Endothelial cell of umbilical vein (primary cell): ENCODE data around the gene CROCC2. TPM values are rescaled to one million over a fixed set of nuclear protein-coding genes. Genes with fewer than 3 reads are reported as not detected.

Experiments used
- BruUV-seq: library from RNA; stranded (reverse); fragments of 400-500 nt; replicated peaks from 2 replicates; lab custom pipeline; 2021; lab: Mats Ljungman, UMichigan
- CTCF ChIA-PET: fragments of 300-600, 350-600 bp; sonication (Branson Sonifier 250); formaldehyde crosslinking; loops from one replicate; lab custom pipeline; 2021; ENCODE audit warnings: antibody characterized with exemption, inconsistent platforms; lab: Charles Lee
- POLR2A ChIA-PET: fragments of 300-600, 350-600 bp; sonication (Branson Sonifier 250); formaldehyde crosslinking; loops from one replicate; lab custom pipeline; 2021; ENCODE audit warnings: antibody characterized with exemption, inconsistent platforms; lab: Charles Lee
- DNase-seq: peaks from one replicate; pipeline ENCODE4 v3.0.0-alpha.2; 2011; ENCODE audit warnings: low read depth, low spot score
- FAIRE-seq: peaks from 2 replicates; lab custom pipeline; 2011; peaks lifted over from hg19 to GRCh38; lab: Jason Lieb, UNC
- H2AFZ ChIP-seq: 2 replicates; pipeline ENCODE4 v1.6.0; 2012; ENCODE audit warnings: low read depth, low read length, control low read depth, inconsistent platforms
- H3K27ac ChIP-seq: 2 replicates; pipeline ENCODE4 v1.5.1; 2011; ENCODE audit warnings: low read depth, mild to moderate bottlenecking, control low read depth, low read length, moderate library complexity; ENCODE audit not compliant: insufficient read depth
- H3K27me3 ChIP-seq, 2 experiments: 2 replicates each; pipeline versions ENCODE4 v1.6.0 to v1.6.1; 2011; ENCODE audit warnings: low read length in 2 of 2, mixed read lengths in 1 of 2; ENCODE audit not compliant: control insufficient read depth in 2 of 2, insufficient read depth in 2 of 2
- H3K36me3 ChIP-seq, 2 experiments: 2 replicates in 1 of 2; 3 replicates in 1 of 2; pipeline ENCODE4 v1.5.1; 2011; ENCODE audit warnings: low read length in 2 of 2, mild to moderate bottlenecking in 1 of 2, moderate library complexity in 1 of 2; ENCODE audit not compliant: control insufficient read depth in 2 of 2, insufficient read depth in 2 of 2; ENCODE audit errors: extremely low read depth in 1 of 2
- H3K4me1 ChIP-seq: 3 replicates; pipeline ENCODE4 v1.5.1; 2011; ENCODE audit warnings: mild to moderate bottlenecking, low read length; ENCODE audit not compliant: control insufficient read depth, insufficient read depth; ENCODE audit errors: extremely low read depth
- H3K4me2 ChIP-seq: 2 replicates; pipeline ENCODE4 v1.6.1; 2011; ENCODE audit warnings: low read length, control low read depth, mixed read lengths; ENCODE audit not compliant: insufficient read depth
- H3K4me3 ChIP-seq, 3 experiments: fragments of 200-600 bp in 1 of 3; sonication (generic), shearing (Covaris generic) in 1 of 3; replicated peaks in 1 of 3; 2 replicates each; pipeline ENCODE4 v1.5.1; 2011 to 2016; ENCODE audit warnings: control low read depth in 3 of 3, low read length in 3 of 3, mild to moderate bottlenecking in 2 of 3, inconsistent platforms in 1 of 3, low read depth in 1 of 3, moderate library complexity in 1 of 3; ENCODE audit not compliant: insufficient read depth in 1 of 3
- H3K79me2 ChIP-seq: 2 replicates; pipeline ENCODE4 v1.6.0; 2012; ENCODE audit warnings: low read length, inconsistent platforms; ENCODE audit not compliant: control insufficient read depth, insufficient read depth
- H3K9ac ChIP-seq: replicated peaks from 2 replicates; pipeline ENCODE3; 2011; ENCODE audit warnings: low read length, control low read depth; ENCODE audit not compliant: insufficient read depth; ENCODE audit errors: extremely low read depth
- H3K9me1 ChIP-seq: replicated peaks from 3 replicates; pipeline ENCODE4 v1.6.0; 2011; ENCODE audit warnings: mild to moderate bottlenecking, low read length; ENCODE audit not compliant: control insufficient read depth, insufficient read depth; ENCODE audit errors: extremely low read depth
- H3K9me3 ChIP-seq: replicated peaks from 2 replicates; pipeline ENCODE4 v1.5.1; 2012; ENCODE audit warnings: low read length, inconsistent platforms; ENCODE audit not compliant: control insufficient read depth, insufficient read depth
- H4K20me1 ChIP-seq: replicated peaks from 2 replicates; pipeline ENCODE3; 2011; ENCODE audit warnings: mild to moderate bottlenecking, low read length; ENCODE audit not compliant: control insufficient read depth, insufficient read depth; ENCODE audit errors: extremely low read depth
- CTCF ChIP-seq, 2 donors: IDR thresholded peaks; 1 replicate in 1 of 2; 2 replicates in 1 of 2; pipeline ENCODE4 v1.5.1; 2011; ENCODE audit warnings: low read length in 2 of 2, mild to moderate bottlenecking in 2 of 2, moderate library complexity in 2 of 2, control low read depth in 1 of 2, inconsistent platforms in 1 of 2, low read depth in 1 of 2; ENCODE audit not compliant: insufficient read depth in 1 of 2; ENCODE audit errors: extremely low read depth in 1 of 2
- EZH2 ChIP-seq: IDR thresholded peaks from 2 replicates; pipeline ENCODE4 v1.6.1; 2012; ENCODE audit warnings: borderline replicate concordance, low read depth, mild to moderate bottlenecking, moderate library complexity, low read length, inconsistent platforms; ENCODE audit not compliant: severe bottlenecking
- FOS ChIP-seq: IDR thresholded peaks from 2 replicates; pipeline ENCODE4 v1.6.1; 2011; ENCODE audit warnings: mild to moderate bottlenecking, low read length, moderate library complexity, borderline replicate concordance; ENCODE audit not compliant: insufficient read depth
- GATA2 ChIP-seq: IDR thresholded peaks from 2 replicates; pipeline ENCODE4 v1.7.0; 2011; ENCODE audit warnings: low read depth, mild to moderate bottlenecking, moderate library complexity, mixed read lengths, low read length; ENCODE audit not compliant: insufficient read length, insufficient read depth
- JUN ChIP-seq: IDR thresholded peaks from 2 replicates; pipeline ENCODE4 v1.6.1; 2011; ENCODE audit warnings: borderline replicate concordance, low read depth; ENCODE audit not compliant: insufficient read length, insufficient read depth
- MAX ChIP-seq: IDR thresholded peaks from 2 replicates; pipeline ENCODE4 v1.6.1; 2011; ENCODE audit not compliant: insufficient read depth, insufficient read length
- POLR2A ChIP-seq: IDR thresholded peaks from 2 replicates; pipeline ENCODE4 v1.6.1; 2012; ENCODE audit warnings: low read depth, mild to moderate bottlenecking, control low read depth, low read length
- POLR2AphosphoS5 ChIP-seq: IDR thresholded peaks from 2 replicates; pipeline ENCODE4 v1.6.1; 2012; ENCODE audit warnings: low read depth, mild to moderate bottlenecking, control low read depth, low read length, moderate library complexity; ENCODE audit not compliant: insufficient read depth
- dilution Hi-C: fragments of 300-500 bp; cut with MboI; formaldehyde crosslinking; loops from one replicate; pipeline ENCODE4 v1.15.0; 2019; ENCODE audit warnings: low sequenced_read_pairs; ENCODE audit not compliant: extremely low pct_ligation_motif_present
- intact Hi-C: fragments of 100-400 bp; cut with micrococcal nuclease; formaldehyde crosslinking; loops from one replicate; pipeline ENCODE4 v1.10.0; 2022
- polyA plus RNA-seq, 4 experiments: library from polyadenylated mRNA; depleted of rRNA in 3 of 4; stranded (reverse) in 3 of 4; unstranded in 1 of 4; fragments of >200 nt; gene quantifications; 2 replicates each; pipeline versions ENCODE4 v1.2.1 to v1.2.3, GENCODE V29; 2011 to 2012; ENCODE audit warnings: missing spikeins in 1 of 4
- total RNA-seq: library from RNA; stranded (reverse); gene quantifications from 2 replicates; pipeline ENCODE4 v1.2.3, GENCODE V29; 2021

Gene CROCC2
- total and polyA plus RNA-seq, 2 donors (not counting 3 experiments of a cell fraction or from before 2014, with no cell fraction given), result not detected

GRCh38 chr2:240875228-240876034, 30.7 kb upstream of the CROCC2 start:
- no peak for TF ChIP-seq JUN
- TF ChIP-seq POLR2AphosphoS5, result no peak
- TF ChIP-seq GATA2, result no peak
- no peak for TF ChIP-seq EZH2
- TF ChIP-seq MAX, result no peak
- TF ChIP-seq FOS, result no peak
- TF ChIP-seq CTCF (IDR thresholded peaks at IDR 0.05; ENCODE audit: extremely low read depth in 1 of 2, insufficient read depth in 1 of 2, low read depth in 1 of 2, low read length in 2 of 2), result no peak
- TF ChIP-seq POLR2A, result no peak
- BruUV-seq, result no TSS peak
- Histone ChIP-seq H3K79me2 (no peaks in the 10 kb centered on the region), H4K20me1 (no peaks in the 10 kb centered on the region), H3K27ac (no peak overlapping the region), H3K9me1 (no peaks in the 10 kb centered on the region), H3K4me3 (no peak overlapping the region), H2AFZ (no peak overlapping the region), H3K27me3 (no peaks in the 10 kb centered on the region), H3K36me3 (no peaks in the 10 kb centered on the region), H3K4me2 (no peak overlapping the region), H3K9ac (no peak overlapping the region), H3K4me1 (no peaks in the 10 kb centered on the region), H3K9me3 (no peaks in the 10 kb centered on the region)
- intact Hi-C loops, result no loop called here
- FAIRE-seq (no peak), DNase-seq (no peak)
- CTCF ChIA-PET, result interaction anchor here (0.9 to 1.3 kb wide), 2 partner anchors 17 to 39 kb away, joined by 3 to 4 read pairs; no protein-coding TSS in a partner anchor
- POLR2A ChIA-PET, result no interaction called here
- dilution Hi-C loops, result no loop called here
